Caco-2 (cell line): Measurements from ENCODE around the gene MAPK11. TPM values are rescaled to one million over a fixed set of nuclear protein-coding genes. Genes with fewer than 3 reads are reported as not detected.

Experiments used
- BruUV-seq: library from RNA; stranded (reverse); fragments of 400-500 nt; replicated peaks from 2 replicates; lab custom pipeline; 2021; lab: Mats Ljungman, UMichigan
- CTCF ChIA-PET: fragments of 300-600 bp; sonication (Branson Sonifier 250); formaldehyde crosslinking; loops from one replicate; lab custom pipeline; 2022; ENCODE audit warnings: antibody characterized with exemption; lab: Charles Lee
- POLR2A ChIA-PET: fragments of 300-600 bp; sonication (Branson Sonifier 250); formaldehyde crosslinking; loops from one replicate; lab custom pipeline; 2022; ENCODE audit warnings: antibody characterized with exemption; lab: Charles Lee
- DNase-seq, 2 experiments: peaks; one replicate each; pipeline versions ENCODE4 v3.0.0 to v3.0.0-alpha.2; 2020 to 2022
- H3K27me3 ChIP-seq: replicated peaks from 2 replicates; pipeline ENCODE4 v1.6.0; 2011; ENCODE audit warnings: low read length; ENCODE audit not compliant: control insufficient read depth, insufficient read depth
- H3K36me3 ChIP-seq: 2 replicates; pipeline ENCODE4 v1.5.1; 2011; ENCODE audit warnings: low read length; ENCODE audit not compliant: control insufficient read depth, insufficient read depth
- H3K4me1 ChIP-seq: fragments of 250-450 bp; sonication (Bioruptor Pico); 2 replicates; pipeline ENCODE4 v1.5.1; 2020; ENCODE audit warnings: mild to moderate bottlenecking
- H3K4me3 ChIP-seq: 2 replicates; pipeline ENCODE4 v1.5.1; 2011; ENCODE audit warnings: low read depth, mild to moderate bottlenecking, control low read depth, low read length
- H3K9me3 ChIP-seq: fragments of 250-450 bp; sonication (Bioruptor Pico); 2 replicates; pipeline ENCODE4 v1.5.1; 2020; ENCODE audit warnings: mild to moderate bottlenecking, moderate library complexity
- H3K27ac Mint-ChIP-seq: one replicate; pipeline ENCODE4 v1.8.0; 2022; ENCODE audit warnings: mixed read lengths; ENCODE audit not compliant: unreplicated experiment
- H3K27me3 Mint-ChIP-seq: one replicate; pipeline ENCODE4 v1.8.0; 2022; ENCODE audit warnings: mixed read lengths; ENCODE audit not compliant: insufficient read depth, unreplicated experiment
- H3K36me3 Mint-ChIP-seq: one replicate; pipeline ENCODE4 v1.8.0; 2022; ENCODE audit warnings: mild to moderate bottlenecking, mixed read lengths; ENCODE audit not compliant: insufficient read depth, unreplicated experiment
- H3K4me1 Mint-ChIP-seq: one replicate; pipeline ENCODE4 v1.8.0; 2022; ENCODE audit warnings: low read depth, mixed read lengths; ENCODE audit not compliant: unreplicated experiment
- H3K4me3 Mint-ChIP-seq: one replicate; pipeline ENCODE4 v1.8.0; 2022; ENCODE audit warnings: mild to moderate bottlenecking, moderate library complexity, mixed read lengths; ENCODE audit not compliant: unreplicated experiment
- H3K9me3 Mint-ChIP-seq: one replicate; pipeline ENCODE4 v1.8.0; 2022; ENCODE audit warnings: mixed read lengths; ENCODE audit not compliant: unreplicated experiment
- CTCF ChIP-seq, 2 experiments: fragments of 200-600 bp in 1 of 2; IDR thresholded peaks; 1 replicate in 1 of 2; 2 replicates in 1 of 2; pipeline versions ENCODE4 v1.5.1 to v1.8.0; 2011 to 2022; ENCODE audit warnings: antibody characterized with exemption in 1 of 2, control low read depth in 1 of 2, inconsistent platforms in 1 of 2, low read depth in 1 of 2, low read length in 1 of 2, mild to moderate bottlenecking in 1 of 2, moderate library complexity in 1 of 2; ENCODE audit not compliant: insufficient read depth in 1 of 2, severe bottlenecking in 1 of 2, unreplicated experiment in 1 of 2
- intact Hi-C: fragments of 100-400 bp; cut with micrococcal nuclease; formaldehyde crosslinking; loops from one replicate; pipeline ENCODE4 v1.10.0; 2022; ENCODE audit not compliant: unreplicated experiment
- total RNA-seq: library from RNA; stranded (reverse); gene quantifications from 2 replicates; pipeline ENCODE4 v1.2.3, GENCODE V29; 2022

The MAPK11 gene
- total RNA-seq, 1 experiment from 2014 or later: 1.3 TPM

- CTCF ChIA-PET: no interaction called here
- Histone ChIP-seq H3K4me3 (no peak overlapping the region), H3K4me1 (peaks cover 25% of the 10 kb centered on the region), H3K27me3 (no peaks in the 10 kb centered on the region), H3K36me3 (no peaks in the 10 kb centered on the region; the same call in 1 of the 2 replicates), H3K9me3 (no peaks in the 10 kb centered on the region)
- Mint-ChIP-seq H3K27me3 (no peaks in the 10 kb centered on the region), H3K4me3 (peak overlapping the region; percentile 60), H3K27ac (no peak overlapping the region), H3K9me3 (no peaks in the 10 kb centered on the region), H3K4me1 (peaks cover 11% of the 10 kb centered on the region), H3K36me3 (peaks cover 4% of the 10 kb centered on the region)
- POLR2A ChIA-PET: interaction anchor here (1.0 kb wide), 1 partner anchor 16 kb away, joined by 9 read pairs; no protein-coding TSS in a partner anchor
- no peak for DNase-seq
- TF ChIP-seq CTCF (IDR thresholded peaks at IDR 0.05; ENCODE audit: insufficient read depth in 1 of 2, low read depth in 1 of 2, low read length in 1 of 2, severe bottlenecking in 1 of 2, unreplicated experiment in 1 of 2): no peak
- BruUV-seq: no TSS peak
- intact Hi-C loops: no loop called here
These were observed 38.9 kb upstream of the MAPK11 start for GRCh38 chr22:50308986-50309600.

DNA sequence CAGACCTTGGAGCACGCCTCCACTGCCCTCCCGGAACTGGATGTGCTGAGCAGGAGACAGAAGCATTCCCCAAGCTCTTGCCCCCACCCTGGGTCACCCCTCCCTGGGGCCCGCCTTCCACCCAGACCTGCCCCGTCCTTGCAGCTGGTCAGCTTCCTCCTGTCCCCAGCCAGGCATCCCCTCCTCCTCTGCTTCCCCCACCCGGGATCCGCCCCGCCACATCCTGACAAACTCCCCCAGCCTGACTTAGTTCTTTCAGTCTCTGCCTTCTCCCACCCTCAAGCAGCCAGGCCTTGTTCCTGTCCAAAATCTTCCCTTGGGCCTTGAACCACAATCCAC is 38.4 kb upstream of the MAPK11 start:
- POLR2A ChIA-PET: interaction anchor here (1.0 kb wide), 1 partner anchor 15 kb away, joined by 9 read pairs; no protein-coding TSS in a partner anchor
- CTCF ChIA-PET: no interaction called here
- Histone ChIP-seq H3K9me3 (no peaks in the 10 kb centered on the region), H3K27me3 (no peaks in the 10 kb centered on the region), H3K4me1 (peaks cover 30% of the 10 kb centered on the region), H3K4me3 (no peak overlapping the region), H3K36me3 (no peaks in the 10 kb centered on the region; the same call in 1 of the 2 replicates)
- peaks cover 13% of the 10 kb centered on the region for H3K4me1 Mint-ChIP-seq
- no peak overlapping the region for H3K27ac Mint-ChIP-seq
- H3K36me3 Mint-ChIP-seq: peaks cover 6% of the 10 kb centered on the region
- H3K4me3 Mint-ChIP-seq: peak overlapping the region; percentile 60
- no peak for TF ChIP-seq CTCF (IDR thresholded peaks at IDR 0.05; ENCODE audit: insufficient read depth in 1 of 2, low read depth in 1 of 2, low read length in 1 of 2, severe bottlenecking in 1 of 2, unreplicated experiment in 1 of 2)
- DNase-seq: no peak
- H3K27me3 Mint-ChIP-seq: no peaks in the 10 kb centered on the region
- intact Hi-C loops: no loop called here
- no TSS peak for BruUV-seq
- H3K9me3 Mint-ChIP-seq: no peaks in the 10 kb centered on the region

DNA sequence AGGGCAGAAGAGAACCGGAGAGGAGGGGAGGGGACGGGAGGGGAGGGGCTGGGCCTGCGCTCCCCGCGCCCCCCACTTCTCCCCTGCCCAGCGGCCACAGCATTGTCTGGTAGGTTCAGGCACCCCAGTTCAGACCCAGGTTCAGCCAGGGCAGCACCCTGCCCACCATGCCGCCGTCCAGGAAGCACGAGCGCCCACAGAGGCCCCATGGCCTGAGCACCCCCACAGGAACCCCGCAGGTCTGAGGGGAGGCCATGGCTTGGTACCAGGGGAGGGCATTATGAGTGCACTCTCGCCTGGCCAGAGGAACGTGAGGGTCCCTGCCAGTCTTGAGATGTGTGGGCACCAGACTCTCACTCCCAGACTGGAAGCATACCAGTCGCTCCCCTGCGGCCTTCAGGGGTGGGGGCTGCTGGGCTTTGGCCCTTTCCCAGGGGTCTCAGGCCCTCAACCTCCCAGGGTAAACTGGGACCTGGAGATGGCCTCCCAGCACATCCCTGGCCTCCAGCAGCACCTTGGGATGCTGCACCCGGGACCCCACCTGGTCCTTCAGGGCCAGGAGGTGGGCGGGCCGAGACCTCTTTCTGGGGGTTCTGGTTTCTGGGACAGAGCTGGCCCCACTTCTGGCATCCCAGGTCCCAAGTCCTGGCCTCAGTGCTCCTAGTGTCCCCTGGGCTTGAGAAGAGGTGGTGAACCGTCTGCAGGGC is 37.9 kb upstream of the MAPK11 start:
- BruUV-seq: no TSS peak
- Mint-ChIP-seq H3K27me3 (no peaks in the 10 kb centered on the region), H3K4me1 (peaks cover 13% of the 10 kb centered on the region), H3K36me3 (peaks cover 6% of the 10 kb centered on the region), H3K9me3 (no peaks in the 10 kb centered on the region), H3K4me3 (peak overlapping the region; percentile 60), H3K27ac (no peak overlapping the region)
- Histone ChIP-seq H3K4me1 (peaks cover 35% of the 10 kb centered on the region), H3K36me3 (peaks cover 2% of the 10 kb centered on the region), H3K27me3 (no peaks in the 10 kb centered on the region), H3K4me3 (no peak overlapping the region), H3K9me3 (no peaks in the 10 kb centered on the region)
- ChIA-PET CTCF (interaction anchor here (0.6 kb wide), 2 partner anchors 20 to 312 kb away, joined by 4 read pairs; no protein-coding TSS in a partner anchor), POLR2A (interaction anchor here (2.6 kb wide), 1 partner anchor 14 kb away, joined by 25 read pairs; no protein-coding TSS in a partner anchor)
- TF ChIP-seq CTCF (IDR thresholded peaks at IDR 0.05; ENCODE audit: insufficient read depth in 1 of 2, low read depth in 1 of 2, low read length in 1 of 2, severe bottlenecking in 1 of 2, unreplicated experiment in 1 of 2): no peak
- no peak for DNase-seq
- intact Hi-C loops: no loop called here
